Measurements from ENCODE around the gene SNX1. TPM values are rescaled to one million over a fixed set of nuclear protein-coding genes. Genes with fewer than 3 reads are reported as not detected.

The SNX1 gene
- total RNA-seq, 2 experiments from 2014 or later: 30.1 to 129 TPM

GRCh38 chr15:64155802-64156651, 60.2 kb downstream of the SNX1 start:
- CTCF ChIA-PET (ENCODE audit: unreplicated experiment): no interaction called here
- DNase-seq (ENCODE audit: low spot score): no peak
- BruUV-seq (replicated peaks): TSS peak; percentile 74
- Histone ChIP-seq H3K36me3 (ENCODE audit: insufficient read depth, low read length) (peaks cover 75% of the 10 kb centered on the region), H3K79me2 (ENCODE audit: insufficient read depth, low read depth, low read length) (peaks cover 42% of the 10 kb centered on the region; the same call in 1 of the 2 replicates), H4K20me1 (ENCODE audit: insufficient read depth, low read length) (0 out of 2 replicates have a peak, but pooled peaks cover 8% of the 10 kb centered on the region), H3K9me2 (ENCODE audit: insufficient read depth, low read length) (no peaks in the 10 kb centered on the region), H2AFZ (ENCODE audit: low read length) (no peak overlapping the region), H3K4me2 (ENCODE audit: low read length) (no peak overlapping the region), H3K27ac (ENCODE audit: low read depth, low read length, poor library complexity, severe bottlenecking) (no peak overlapping the region), H3K4me1 (ENCODE audit: insufficient read depth, low read length, poor library complexity, severe bottlenecking) (peaks cover 37% of the 10 kb centered on the region), H3K9me3 (ENCODE audit: low read length) (no peaks in the 10 kb centered on the region), H3K4me3 (ENCODE audit: low read depth, low read length, poor library complexity, severe bottlenecking) (no peak overlapping the region)
- TF ChIP-seq EZH2phosphoT487 (IDR thresholded peaks at IDR 0.05; ENCODE audit: borderline replicate concordance, low read depth, low read length) (no peak), CTCF (conservative IDR thresholded peaks at IDR 0.05; ENCODE audit: low read length) (no peak)
- POLR2A ChIA-PET: interaction anchor here (0.6 to 0.7 kb wide), 2 partner anchors 36 to 88 kb away, joined by 4 read pairs; no protein-coding TSS in a partner anchor
- intact Hi-C loops (cut with micrococcal nuclease; ENCODE audit: unreplicated experiment): no loop called here

GRCh38 chr15:64156652-64157331, 61.0 kb downstream of the SNX1 start:
- no TSS peak for BruUV-seq (replicated peaks)
- Histone ChIP-seq H3K4me2 (ENCODE audit: low read length) (no peak overlapping the region), H3K4me1 (ENCODE audit: insufficient read depth, low read length, poor library complexity, severe bottlenecking) (peaks cover 40% of the 10 kb centered on the region), H3K27ac (ENCODE audit: low read depth, low read length, poor library complexity, severe bottlenecking) (no peak overlapping the region), H3K9me2 (ENCODE audit: insufficient read depth, low read length) (no peaks in the 10 kb centered on the region), H3K79me2 (ENCODE audit: insufficient read depth, low read depth, low read length) (peaks cover 47% of the 10 kb centered on the region; the same call in 1 of the 2 replicates), H3K9me3 (ENCODE audit: low read length) (no peaks in the 10 kb centered on the region), H4K20me1 (ENCODE audit: insufficient read depth, low read length) (0 out of 2 replicates have a peak, but pooled peaks cover 8% of the 10 kb centered on the region), H2AFZ (ENCODE audit: low read length) (no peak overlapping the region), H3K4me3 (ENCODE audit: low read depth, low read length, poor library complexity, severe bottlenecking) (no peak overlapping the region), H3K36me3 (ENCODE audit: insufficient read depth, low read length) (peaks cover 81% of the 10 kb centered on the region)
- intact Hi-C loops (cut with micrococcal nuclease; ENCODE audit: unreplicated experiment): no loop called here
- DNase-seq (ENCODE audit: low spot score): no peak
- ChIA-PET POLR2A (no interaction called here), CTCF (ENCODE audit: unreplicated experiment) (no interaction called here)
- TF ChIP-seq CTCF (conservative IDR thresholded peaks at IDR 0.05; ENCODE audit: low read length): no peak
- TF ChIP-seq EZH2phosphoT487 (IDR thresholded peaks at IDR 0.05; ENCODE audit: borderline replicate concordance, low read depth, low read length): no peak

Measured in OCI-LY7 (cell line).